ENCODE measurements around the gene TMEM35B. TPM values are rescaled to one million over a fixed set of nuclear protein-coding genes. Genes with fewer than 3 reads are reported as not detected.

TMEM35B gene
- total and polyA plus RNA-seq, 2 experiments from 2014 or later = 7.6 to 27.1 TPM

GRCh38 chr1:34950428-34950827, 34.7 kb downstream of the TMEM35B start:
- Mint-ChIP-seq H3K27ac (no peak overlapping the region), H3K4me3 (no peak overlapping the region), H3K36me3 (ENCODE audit: low read depth) (peaks cover 4% of the 10 kb centered on the region; the same call in 1 of the 3 replicates), H3K4me1 (no peaks in the 10 kb centered on the region), H3K27me3 (ENCODE audit: insufficient read depth, low read depth, poor library complexity) (no peaks in the 10 kb centered on the region), H3K9me3 (peaks cover 11% of the 10 kb centered on the region)
- no peaks in the 10 kb centered on the region for H3K36me3 ChIP-seq (ENCODE audit: insufficient read depth)
- H3K4me3 ChIP-seq = no peak overlapping the region
- ATAC-seq (no peak), DNase-seq (ENCODE audit: low spot score) (no peak)
- H3K27ac ChIP-seq (ENCODE audit: low read depth) = no peak overlapping the region
- TF ChIP-seq CREB1 (CRISPR knock-in tag; IDR thresholded peaks at IDR 0.05; ENCODE audit: low read depth) (no peak), EZH2phosphoT487 (IDR thresholded peaks at IDR 0.05; ENCODE audit: unreplicated experiment) (no peak), POLR2AphosphoS5 (IDR thresholded peaks at IDR 0.05; ENCODE audit: low read depth) (no peak), ZNF114 (CRISPR knock-in tag; IDR thresholded peaks at IDR 0.05) (no peak), ZNF331 (CRISPR knock-in tag; IDR thresholded peaks at IDR 0.05; ENCODE audit: low read depth) (no peak), EZH2 (IDR thresholded peaks at IDR 0.05; ENCODE audit: low read depth, unreplicated experiment) (no peak), JUNB (IDR thresholded peaks at IDR 0.05; ENCODE audit: unreplicated experiment) (no peak), STAT1 (IDR thresholded peaks at IDR 0.05; ENCODE audit: unreplicated experiment) (no peak), REST (IDR thresholded peaks at IDR 0.05; ENCODE audit: unreplicated experiment) (no peak), NANOG (IDR thresholded peaks at IDR 0.05; ENCODE audit: borderline replicate concordance) (no peak), CTCF (conservative IDR thresholded peaks at IDR 0.05; ENCODE audit: low read depth in 2 of 2) (no peak), ETS1 (IDR thresholded peaks at IDR 0.05) (no peak), ZNF462 (CRISPR knock-in tag; IDR thresholded peaks at IDR 0.05) (no peak)
- H3K9me2 ChIP-seq (ENCODE audit: insufficient read depth) = 0 out of 2 replicates have a peak, but pooled peaks cover 4% of the 10 kb centered on the region
- no peaks in the 10 kb centered on the region for H3K4me1 ChIP-seq (ENCODE audit: insufficient read depth)
- H3K4me2 ChIP-seq = no peak overlapping the region
- H3K79me2 ChIP-seq (replicated peaks; ENCODE audit: insufficient read depth) = no peaks in the 10 kb centered on the region
- no peaks in the 10 kb centered on the region for H3F3A ChIP-seq (replicated peaks; ENCODE audit: low read depth)
- no peak overlapping the region for H2AFZ ChIP-seq
- no peaks in the 10 kb centered on the region for H3K27me3 ChIP-seq (ENCODE audit: insufficient read depth)
- no peaks in the 10 kb centered on the region for H4K20me1 ChIP-seq (replicated peaks; ENCODE audit: insufficient read depth)

Data from GM23338 (cell line).